IMR-90 (cell line): Measurements from ENCODE around the gene KMT2B. TPM values are rescaled to one million over a fixed set of nuclear protein-coding genes. Genes with fewer than 3 reads are reported as not detected.

Experiments
- ATAC-seq: fragments of 200-7000 bp; cut with Tn5 transposase; 2 replicates; pipeline ENCODE4 v1.9.1; 2020; ENCODE audit warnings: low read depth, mild to moderate bottlenecking, moderate library complexity
- BruUV-seq: library from RNA; stranded (reverse); fragments of 400-500 nt; replicated peaks from 2 replicates; lab custom pipeline; 2021; lab: Mats Ljungman, UMichigan
- CTCF ChIA-PET: fragments of 300-600 bp; formaldehyde crosslinking; extraction: SDS; loops from one replicate; lab custom pipeline; 2021; ENCODE audit warnings: antibody characterized with exemption; lab: Yijun Ruan, JAX
- POLR2A ChIA-PET: fragments of 300-600 bp; sonication (Branson Sonifier 250); formaldehyde crosslinking; loops from one replicate; lab custom pipeline; 2022; ENCODE audit warnings: antibody characterized with exemption; ENCODE audit not compliant: unreplicated experiment; lab: Charles Lee
- DNase-seq: peaks from one replicate; pipeline ENCODE4 v3.0.0; 2013
- H2AFZ ChIP-seq: replicated peaks from 2 replicates; pipeline ENCODE3; 2013; ENCODE audit warnings: low read length, mild to moderate bottlenecking; ENCODE audit not compliant: poor library complexity
- H2AK5ac ChIP-seq: 2 replicates; pipeline ENCODE4 v1.6.1; 2013; ENCODE audit warnings: low read depth, low read length, inconsistent platforms
- H2AK9ac ChIP-seq: replicated peaks from 2 replicates; pipeline ENCODE3; 2013; ENCODE audit warnings: mild to moderate bottlenecking, low read depth, low read length, moderate library complexity; ENCODE audit not compliant: poor library complexity
- H2BK120ac ChIP-seq: 2 replicates; pipeline ENCODE4 v1.6.1; 2013; ENCODE audit warnings: low read depth, low read length, inconsistent platforms
- H2BK15ac ChIP-seq: 3 replicates; pipeline ENCODE4 v1.6.1; 2013; ENCODE audit warnings: low read depth, low read length, inconsistent platforms
- H2BK20ac ChIP-seq: 2 replicates; pipeline ENCODE4 v1.6.1; 2013; ENCODE audit warnings: low read depth, mild to moderate bottlenecking, inconsistent platforms, low read length, moderate library complexity
- H2BK5ac ChIP-seq: 2 replicates; pipeline ENCODE4 v1.6.1; 2013; ENCODE audit warnings: mild to moderate bottlenecking, low read depth, low read length, inconsistent platforms; ENCODE audit not compliant: poor library complexity, severe bottlenecking
- H3K14ac ChIP-seq: replicated peaks from 2 replicates; pipeline ENCODE4 v1.6.1; 2013; ENCODE audit warnings: low read depth, low read length, inconsistent platforms
- H3K18ac ChIP-seq: 2 replicates; pipeline ENCODE4 v1.6.1; 2013; ENCODE audit warnings: low read depth, low read length, control low read depth
- H3K23ac ChIP-seq: 2 replicates; pipeline ENCODE4 v1.6.1; 2013; ENCODE audit warnings: low read depth, low read length, inconsistent platforms
- H3K27ac ChIP-seq: 2 replicates; pipeline ENCODE4 v1.5.1; 2013; ENCODE audit warnings: mild to moderate bottlenecking, control low read depth, low read length; ENCODE audit not compliant: insufficient read depth
- H3K27me3 ChIP-seq: 2 replicates; pipeline ENCODE4 v1.6.1; 2013; ENCODE audit warnings: low read length; ENCODE audit not compliant: control insufficient read depth, insufficient read depth
- H3K36me3 ChIP-seq: 2 replicates; pipeline ENCODE4 v1.6.1; 2013; ENCODE audit warnings: low read length, mixed read lengths; ENCODE audit not compliant: control insufficient read depth, insufficient read depth
- H3K4ac ChIP-seq: 2 replicates; pipeline ENCODE4 v1.6.1; 2013; ENCODE audit warnings: low read depth, low read length, inconsistent platforms
- H3K4me1 ChIP-seq: 2 replicates; pipeline ENCODE4 v1.6.1; 2013; ENCODE audit warnings: low read length, mixed read lengths; ENCODE audit not compliant: control insufficient read depth, insufficient read depth
- H3K4me2 ChIP-seq: 2 replicates; pipeline ENCODE4 v1.6.1; 2013; ENCODE audit warnings: low read depth, mild to moderate bottlenecking, control low read depth, low read length, moderate library complexity
- H3K4me3 ChIP-seq: 2 replicates; pipeline ENCODE4 v1.5.1; 2013; ENCODE audit warnings: low read depth, mild to moderate bottlenecking, control low read depth, low read length, moderate library complexity; ENCODE audit not compliant: insufficient read depth
- H3K56ac ChIP-seq: 2 replicates; pipeline ENCODE4 v1.6.1; 2013; ENCODE audit warnings: low read length, inconsistent platforms; ENCODE audit not compliant: insufficient read depth; ENCODE audit errors: extremely low read depth
- H3K79me1 ChIP-seq, 2 experiments: 2 replicates each; pipeline ENCODE4 v1.6.1; 2013; ENCODE audit warnings: low read length in 2 of 2, inconsistent platforms in 1 of 2, low read depth in 1 of 2
- H3K9ac ChIP-seq: 2 replicates; pipeline ENCODE4 v1.6.1; 2013; ENCODE audit warnings: low read depth, low read length, control low read depth
- H3K9me1 ChIP-seq: 2 replicates; pipeline ENCODE4 v1.6.1; 2013; ENCODE audit warnings: low read length, inconsistent platforms; ENCODE audit not compliant: insufficient read depth
- H3K9me3 ChIP-seq: 2 replicates; pipeline ENCODE4 v1.6.1; 2013; ENCODE audit warnings: low read length; ENCODE audit not compliant: control insufficient read depth, insufficient read depth
- H4K20me1 ChIP-seq: 2 replicates; pipeline ENCODE4 v1.6.1; 2013; ENCODE audit warnings: low read length, inconsistent platforms; ENCODE audit not compliant: insufficient read depth
- H4K5ac ChIP-seq: 2 replicates; pipeline ENCODE4 v1.6.1; 2013; ENCODE audit warnings: mild to moderate bottlenecking, low read depth, low read length, control low read depth
- H4K8ac ChIP-seq, 2 experiments: 2 replicates each; pipeline ENCODE4 v1.6.1; 2013; ENCODE audit warnings: low read depth in 2 of 2, low read length in 2 of 2, control low read depth in 1 of 2, inconsistent platforms in 1 of 2
- H4K91ac ChIP-seq: 2 replicates; pipeline ENCODE4 v1.6.1; 2013; ENCODE audit warnings: low read depth, low read length, inconsistent platforms; ENCODE audit not compliant: insufficient read depth
- BHLHE40 ChIP-seq: fragments of 150-350 bp; IDR thresholded peaks from 2 replicates; pipeline ENCODE4 v1.6.1; 2016; ENCODE audit warnings: mild to moderate bottlenecking, low read depth, low read length
- CEBPB ChIP-seq: IDR thresholded peaks from 2 replicates; pipeline ENCODE4 v1.6.1; 2012; ENCODE audit warnings: low read depth, low read length, improper control_type of control experiment
- CHD1 ChIP-seq: IDR thresholded peaks from 2 replicates; pipeline ENCODE4 v1.6.1; 2012; ENCODE audit warnings: low read depth, low read length, improper control_type of control experiment
- CTCF ChIP-seq: conservative IDR thresholded peaks from 2 replicates; pipeline ENCODE4 v1.5.1; 2012; ENCODE audit warnings: mild to moderate bottlenecking, low read depth, low read length, improper control_type of control experiment
- ELK1 ChIP-seq: fragments of 150-350 bp; IDR thresholded peaks from 2 replicates; pipeline ENCODE4 v1.6.1; 2016; ENCODE audit warnings: low read depth, mild to moderate bottlenecking, low read length, moderate library complexity, borderline replicate concordance
- FOS ChIP-seq: fragments of 150-350 bp; IDR thresholded peaks from 2 replicates; pipeline ENCODE4 v1.6.1; 2016; ENCODE audit warnings: low read depth, low read length
- MAFK ChIP-seq: IDR thresholded peaks from 2 replicates; pipeline ENCODE4 v1.6.1; 2012; ENCODE audit warnings: low read depth, low read length, improper control_type of control experiment
- MAZ ChIP-seq: IDR thresholded peaks from 2 replicates; pipeline ENCODE4 v1.6.1; 2012; ENCODE audit warnings: low read depth, mild to moderate bottlenecking, low read length, improper control_type of control experiment, moderate library complexity, borderline replicate concordance
- MXI1 ChIP-seq: IDR thresholded peaks from 2 replicates; pipeline ENCODE4 v1.6.1; 2012; ENCODE audit warnings: low read depth, mild to moderate bottlenecking, low read length, moderate library complexity, borderline replicate concordance
- NFE2L2 ChIP-seq: fragments of 150-350 bp; IDR thresholded peaks from 2 replicates; pipeline ENCODE4 v1.6.1; 2016; ENCODE audit warnings: low read depth, mild to moderate bottlenecking, low read length
- POLR2A ChIP-seq: IDR thresholded peaks from 2 replicates; pipeline ENCODE4 v1.6.1; 2012; ENCODE audit warnings: mild to moderate bottlenecking, low read depth, low read length
- RAD21 ChIP-seq: IDR thresholded peaks from 2 replicates; pipeline ENCODE4 v1.6.1; 2012; ENCODE audit warnings: low read length, improper control_type of control experiment
- RCOR1 ChIP-seq: IDR thresholded peaks from 2 replicates; pipeline ENCODE4 v1.6.1; 2012; ENCODE audit warnings: mild to moderate bottlenecking, low read length, improper control_type of control experiment; ENCODE audit not compliant: insufficient replicate concordance
- RFX5 ChIP-seq: IDR thresholded peaks from 2 replicates; pipeline ENCODE4 v1.8.0; 2012; ENCODE audit warnings: low read depth, mild to moderate bottlenecking, low read length, moderate library complexity
- SMC3 ChIP-seq: fragments of 150-350 bp; IDR thresholded peaks from 2 replicates; pipeline ENCODE4 v1.6.1; 2016; ENCODE audit warnings: low read depth, mild to moderate bottlenecking, antibody characterized with exemption, low read length, moderate library complexity
- USF2 ChIP-seq: fragments of 150-350 bp; IDR thresholded peaks from 2 replicates; pipeline ENCODE4 v1.6.1; 2017; ENCODE audit warnings: mild to moderate bottlenecking, antibody characterized with exemption, low read length, low read depth
- WGBS, 2 experiments: methylation state at CpG; one replicate each; pipeline versions ENCODE4 v1.1.5 to v1.1.7; 2013; ENCODE audit warnings: missing lambda C conversion rate in 2 of 2; ENCODE audit not compliant: insufficient read length in 1 of 2; ENCODE audit errors: extremely low coverage in 2 of 2; 5-methylcytosine and 5-hydroxymethylcytosine counted together
- dilution Hi-C: fragments of 300-500 bp; cut with HindIII; formaldehyde crosslinking; loops from one replicate; pipeline ENCODE4 v1.14.3; 2018; ENCODE audit warnings: low sequenced_read_pairs; ENCODE audit not compliant: unreplicated experiment
- in situ Hi-C: fragments of 300-500 bp; cut with MboI; formaldehyde crosslinking; loops from 3 replicates; pipeline ENCODE4 v1.14.3; 2019; ENCODE audit warnings: low sequenced_read_pairs, inconsistent platforms, mixed read lengths
- intact Hi-C: fragments of 100-400 bp; cut with micrococcal nuclease; formaldehyde crosslinking; loops from 2 replicates; pipeline ENCODE4 v1.10.0; 2022
- polyA plus RNA-seq, 3 experiments: library from polyadenylated mRNA; depleted of rRNA; stranded (reverse); fragments of >200 nt; gene quantifications; 2 replicates each; pipeline ENCODE4 v1.2.3, GENCODE V29; 2012; ENCODE audit warnings: low replicate concordance in 1 of 3
- total RNA-seq: library from RNA; depleted of rRNA; stranded (reverse); fragments of >200 nt; gene quantifications from 2 replicates; pipeline ENCODE4 v1.2.3, GENCODE V29; 2012

The KMT2B gene
- total and polyA plus RNA-seq, 2 of the 4 experiments (the other 2 are of a cell fraction), result 3.0 to 30.7 TPM

- CTCF ChIA-PET, result interaction anchor here (0.6 kb wide), 1 partner anchor 1545 kb away, joined by 3 read pairs; no protein-coding TSS in a partner anchor
Measured at GRCh38 chr19:35669974-35670373, 47.8 kb upstream of the KMT2B start.

More at GRCh38 chr19:35669974-35670373, 47.8 kb upstream of the KMT2B start:
- intact Hi-C loops, result no loop called here
- BruUV-seq, result no TSS peak
- H2BK120ac ChIP-seq, result no peak overlapping the region
- no peaks in the 10 kb centered on the region for H3K79me1 ChIP-seq
- H2BK20ac ChIP-seq, result no peak overlapping the region
- H2AK5ac ChIP-seq, result no peak overlapping the region
- ATAC-seq, result no peak
- H4K20me1 ChIP-seq, result 0 out of 2 replicates have a peak, but pooled peaks cover 3% of the 10 kb centered on the region
- H3K56ac ChIP-seq, result no peak overlapping the region
- no peak overlapping the region for H3K27ac ChIP-seq
- H2AFZ ChIP-seq, result no peak overlapping the region
- 40% methylated on average over 2 of the region's 4 CpGs; no CpG with 5 or more reads in 1 of the 2 experiments for WGBS, 2 experiments
- TF ChIP-seq BHLHE40, result no peak
- TF ChIP-seq RCOR1, result no peak
- TF ChIP-seq NFE2L2, result no peak
- no peak for TF ChIP-seq USF2
- TF ChIP-seq MAFK, result no peak
- TF ChIP-seq MXI1, result no peak
- no peak for TF ChIP-seq RFX5
- no peak for TF ChIP-seq POLR2A
- TF ChIP-seq CTCF, result no peak
- TF ChIP-seq CEBPB, result no peak
- TF ChIP-seq SMC3, result no peak
- no peak for TF ChIP-seq CHD1
- no peak for TF ChIP-seq MAZ
- no peak for TF ChIP-seq FOS
- TF ChIP-seq RAD21, result no peak
- TF ChIP-seq ELK1, result no peak
- H2BK15ac ChIP-seq, result no peak overlapping the region
- H3K27me3 ChIP-seq, result peaks cover 5% of the 10 kb centered on the region; the same call in 1 of the 2 replicates
- H3K4me3 ChIP-seq, result no peak overlapping the region
- H3K14ac ChIP-seq, result no peak overlapping the region
- no peak overlapping the region for H2BK5ac ChIP-seq
- POLR2A ChIA-PET, result no interaction called here
- dilution Hi-C loops, result no loop called here
- no peak overlapping the region for H4K91ac ChIP-seq
- no peak overlapping the region for H4K5ac ChIP-seq
- H3K9ac ChIP-seq, result no peak overlapping the region
- in situ Hi-C loops, result no loop called here
- no peaks in the 10 kb centered on the region for H3K9me3 ChIP-seq
- no peak overlapping the region for H3K23ac ChIP-seq
- no peak overlapping the region for H4K8ac ChIP-seq
- H3K4ac ChIP-seq, result no peak overlapping the region
- H3K18ac ChIP-seq, result no peak overlapping the region
- no peak overlapping the region for H2AK9ac ChIP-seq
- no peaks in the 10 kb centered on the region for H3K9me1 ChIP-seq
- H3K36me3 ChIP-seq, result peaks cover 6% of the 10 kb centered on the region; the same call in 1 of the 2 replicates
- H3K4me1 ChIP-seq, result no peaks in the 10 kb centered on the region
- DNase-seq, result no peak
- no peak overlapping the region for H3K4me2 ChIP-seq
